ENCODE data around the gene SERF1A.
"Not testable (repeated sequence)": the region's sequence is repeated elsewhere in the genome, so short reads cannot be mapped to it uniquely, and the experiment has no call there.

Gene SERF1A

DNA sequence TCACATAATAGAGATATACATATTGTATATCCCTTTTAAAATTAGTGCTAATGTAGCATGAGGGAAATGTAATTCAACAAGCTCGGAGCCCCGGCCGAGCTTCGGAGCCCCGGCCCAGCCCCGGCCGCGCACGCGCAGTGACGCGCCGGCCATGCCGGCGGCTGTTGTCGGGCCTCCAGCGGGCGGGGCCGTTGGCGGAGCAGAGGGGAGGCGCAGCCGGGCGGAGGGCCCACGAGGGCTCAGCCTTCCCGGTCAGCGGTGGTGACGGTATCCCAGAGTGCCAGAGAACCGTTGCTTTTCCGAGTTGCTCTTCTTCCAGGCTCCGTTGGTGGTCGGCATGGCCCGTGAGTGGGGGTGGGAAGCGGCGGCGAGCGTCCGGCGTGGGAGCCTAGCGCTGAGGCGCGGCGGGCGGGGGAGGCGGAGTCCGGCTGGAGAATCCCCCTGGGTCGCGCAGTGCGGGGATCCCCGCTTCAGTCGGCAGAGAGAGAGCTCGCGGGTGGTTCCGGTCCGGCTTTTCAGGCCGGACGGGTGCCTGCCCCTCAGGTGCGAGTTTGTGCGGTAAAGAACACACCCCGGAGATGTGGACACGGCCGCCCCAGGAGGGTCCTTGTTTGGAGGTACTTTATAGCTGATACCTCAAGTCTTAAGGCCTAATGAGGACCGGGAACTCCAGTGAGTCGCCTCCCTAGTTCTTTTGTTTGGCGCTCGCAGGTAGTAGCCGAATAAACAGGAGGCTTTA lies at the start of gene SERF1A:
Gene SERF1A (plus strand): TSS at position 137 of the 739 bp plus-strand sequence. CDS start 201 bp downstream, at position 338.
- not testable (repeated sequence) for DNase-seq (ENCODE audit: low read depth)

DNA sequence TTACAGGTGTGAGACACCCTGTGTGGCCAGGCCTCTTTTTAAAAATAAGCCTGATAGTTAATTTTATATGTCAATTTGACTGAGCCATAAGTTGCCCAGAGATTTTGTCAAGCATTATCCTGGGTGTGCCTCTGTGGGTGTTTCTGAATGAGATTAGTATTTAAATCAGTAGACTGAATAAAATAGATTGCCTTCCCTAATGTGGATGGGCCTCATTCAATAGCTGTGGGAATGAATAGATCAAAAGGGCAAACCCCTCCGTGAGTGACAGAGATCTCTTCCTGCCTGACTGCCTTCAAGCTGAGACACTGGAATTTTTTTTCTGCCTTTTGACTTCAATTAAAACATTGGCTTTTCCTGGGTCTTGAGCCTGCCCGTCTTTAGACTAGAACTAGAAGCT lies 33.7 kb upstream of the SERF1A start:
- not testable (repeated sequence) for DNase-seq (ENCODE audit: low read depth)

DNA sequence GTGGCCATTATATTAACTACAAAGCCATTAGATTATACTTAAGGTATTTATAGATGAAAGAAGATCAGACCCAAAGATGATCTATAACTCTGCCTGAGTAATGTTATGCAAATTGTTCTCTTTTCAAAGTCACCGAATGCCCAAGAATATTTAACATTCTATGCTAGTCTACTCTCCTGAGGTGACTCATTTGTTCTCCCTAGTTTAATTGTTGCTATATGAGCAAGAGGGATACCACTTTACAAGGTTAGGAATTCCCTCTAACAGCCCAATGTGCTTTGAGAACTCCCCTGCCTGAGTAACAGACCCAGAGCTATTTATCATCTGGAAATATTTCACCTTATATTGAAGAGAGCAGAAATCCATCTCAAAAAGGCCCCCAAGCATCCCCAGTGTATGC lies 29.8 kb upstream of the SERF1A start:
- DNase-seq (ENCODE audit: low read depth): not testable (repeated sequence)

DNA sequence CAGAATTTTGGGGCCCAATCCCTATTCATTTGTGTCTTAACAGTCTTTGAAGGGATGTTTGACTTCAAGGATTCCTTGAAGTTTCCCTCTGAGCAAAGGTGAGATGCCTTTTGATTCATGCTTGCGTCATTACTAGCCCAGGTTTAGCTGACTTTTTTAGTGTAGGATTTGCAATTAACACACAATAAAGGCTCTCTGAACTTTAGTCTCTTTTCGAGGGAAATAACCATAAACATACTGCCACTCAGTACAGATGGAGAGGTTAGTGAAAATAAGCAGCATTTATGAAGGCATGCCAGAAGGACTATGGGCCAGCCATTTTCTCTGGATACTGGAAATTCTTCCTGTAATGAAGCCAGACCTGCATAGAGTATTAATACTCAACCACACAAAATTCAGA lies 4.4 kb upstream of the SERF1A start:
- not testable (repeated sequence) for DNase-seq (ENCODE audit: low read depth)

DNA sequence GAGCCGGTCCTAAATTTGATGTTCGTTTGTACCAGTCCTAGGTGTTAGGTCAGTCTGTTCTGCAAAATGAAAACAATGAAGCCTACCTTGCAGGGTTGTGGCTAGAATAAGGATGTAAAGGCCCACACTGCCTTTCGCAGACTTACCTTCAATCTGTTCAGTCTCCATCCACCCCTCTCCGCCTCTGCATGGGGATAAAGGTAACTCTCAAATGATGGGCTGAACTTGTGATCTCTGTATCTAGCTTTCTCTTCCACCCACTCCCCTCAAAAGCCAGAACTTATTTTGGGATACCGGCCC lies 753 bp downstream of the SERF1A start:
- DNase-seq (ENCODE audit: low read depth): not testable (repeated sequence)

DNA sequence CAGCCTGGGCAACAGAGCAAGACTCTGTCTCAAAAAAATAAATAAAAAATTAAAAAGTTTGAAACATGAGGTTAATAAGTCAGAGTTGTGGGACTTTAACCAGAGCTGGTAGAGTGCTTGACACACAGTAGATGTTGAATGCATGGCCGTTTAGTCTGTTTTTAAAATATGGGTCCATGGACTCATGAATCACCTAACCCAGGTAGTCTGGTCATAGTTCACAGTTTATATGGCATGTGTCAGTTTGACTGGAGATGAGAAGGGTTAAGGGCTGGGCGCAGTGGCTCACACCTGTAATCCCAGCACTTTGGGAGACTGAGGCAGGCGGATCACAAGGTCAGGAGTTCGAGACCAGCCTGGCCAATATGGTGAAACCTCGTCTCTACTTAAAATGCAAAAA lies 6.2 kb downstream of the SERF1A start:
- DNase-seq (ENCODE audit: low read depth): not testable (repeated sequence)

DNA sequence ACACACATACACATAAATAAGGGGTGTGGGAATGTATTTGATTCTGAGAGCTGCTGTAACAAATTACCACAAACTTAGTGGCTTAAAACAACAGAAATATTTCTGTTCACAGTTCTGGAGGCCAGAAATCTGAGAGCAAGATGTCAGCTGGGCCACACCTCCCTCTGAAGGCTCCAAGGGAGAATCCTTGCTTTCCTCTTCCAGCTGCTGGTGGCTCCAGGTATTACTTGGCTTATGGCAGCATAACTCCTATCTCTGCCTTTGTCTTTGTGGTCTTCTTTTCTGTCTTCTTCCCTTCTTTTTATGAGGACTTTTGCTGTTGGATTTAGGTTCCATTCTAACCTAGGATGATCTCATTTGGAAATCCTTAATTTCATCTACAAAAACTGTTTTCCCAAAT lies 16.4 kb downstream of the SERF1A start:
- DNase-seq (ENCODE audit: low read depth): not testable (repeated sequence)

DNA sequence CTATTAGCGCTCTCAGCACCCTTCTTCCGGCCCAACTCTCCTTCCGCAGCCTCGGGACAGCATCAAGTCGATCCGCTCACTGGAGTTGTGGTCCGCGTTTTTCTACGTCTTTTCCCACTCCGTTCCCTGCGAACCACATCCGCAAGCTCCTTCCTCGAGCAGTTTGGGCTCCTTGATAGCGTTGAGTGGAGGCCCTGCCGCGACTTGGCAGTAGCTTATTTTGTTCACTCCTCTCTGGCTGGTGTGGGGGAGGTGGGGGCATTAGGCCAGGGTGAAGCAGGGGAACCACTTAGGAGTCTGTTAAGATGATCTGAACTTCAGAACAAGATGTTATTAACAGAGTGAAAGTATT lies 24.7 kb downstream of the SERF1A start:
- not testable (repeated sequence) for DNase-seq (ENCODE audit: low read depth)

DNA sequence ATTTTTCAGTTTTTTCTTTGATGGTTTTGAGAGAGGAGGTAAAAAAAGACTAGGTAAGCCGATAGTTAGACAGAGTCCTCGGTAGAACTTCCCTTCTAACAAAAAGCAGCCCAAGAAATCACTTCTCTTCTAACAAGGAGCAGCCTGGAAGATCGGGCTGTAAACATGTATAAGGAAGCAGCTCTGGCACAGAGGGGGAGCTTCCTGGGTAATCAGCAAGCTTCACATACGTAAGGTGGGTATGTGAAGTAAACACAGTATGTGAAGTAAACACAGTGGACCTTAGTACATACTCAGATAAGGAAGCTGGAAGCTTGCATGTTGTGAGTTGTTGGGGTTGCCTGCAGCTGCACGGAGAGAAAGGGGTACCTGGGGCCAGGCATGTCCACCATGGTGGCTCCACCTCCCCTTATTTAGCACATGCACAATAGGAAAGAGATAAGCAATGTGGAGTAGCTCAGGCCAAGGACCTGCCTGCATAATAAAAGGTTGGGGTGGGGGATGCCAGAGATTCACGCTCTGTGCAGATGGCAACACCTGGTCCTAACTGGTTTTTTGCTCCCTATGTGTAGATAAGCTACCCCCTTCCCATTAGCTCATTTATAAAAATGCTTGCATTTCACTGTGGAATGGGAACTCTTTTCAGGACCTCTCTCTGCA lies 31.4 kb downstream of the SERF1A start:
- DNase-seq (ENCODE audit: low read depth): not testable (repeated sequence)

DNA sequence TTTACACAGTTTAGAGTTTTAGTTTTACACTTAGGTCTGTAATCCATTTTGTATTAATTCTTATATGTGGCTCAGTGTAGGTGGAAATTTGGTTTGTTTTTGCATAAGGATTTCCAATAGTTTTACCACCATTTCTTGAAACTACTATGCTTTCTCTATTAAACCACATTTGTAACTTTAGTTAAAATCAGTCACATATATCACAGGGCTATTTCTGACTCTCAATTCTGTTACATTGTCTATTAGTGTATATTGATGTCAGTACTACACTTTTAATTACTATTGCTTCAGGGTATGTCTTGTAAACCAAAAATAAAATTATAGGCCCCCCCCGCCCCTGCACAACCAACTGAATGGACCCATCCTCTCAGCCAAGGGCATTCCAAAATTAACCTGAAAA lies 32.1 kb downstream of the SERF1A start:
- DNase-seq (ENCODE audit: low read depth): not testable (repeated sequence)

- not testable (repeated sequence) for DNase-seq (ENCODE audit: low read depth)
Observed at GRCh38 chr5:70953068-70953467, 52.6 kb downstream of the SERF1A start.
